Panc1 (cell line): ENCODE measurements around the gene SPRYD3. TPM values are rescaled to one million over a fixed set of nuclear protein-coding genes. Genes with fewer than 3 reads are reported as not detected.
A peak's percentile ranks its signal among the peaks of the same experiment; 100 is the strongest.

Source experiments
- ATAC-seq: fragments of 200-7000 bp; cut with Tn5 transposase; 2 replicates; pipeline ENCODE4 v1.9.1; 2020; ENCODE audit warnings: mild to moderate bottlenecking, moderate library complexity
- BruUV-seq: library from RNA; stranded (reverse); fragments of 400-500 nt; replicated peaks from 2 replicates; lab custom pipeline; 2021; lab: Mats Ljungman, UMichigan
- CTCF ChIA-PET: fragments of 300-600 bp; sonication (Branson Sonifier 250); formaldehyde crosslinking; loops from one replicate; lab custom pipeline; 2022; ENCODE audit warnings: antibody characterized with exemption; lab: Charles Lee
- POLR2A ChIA-PET: fragments of 300-600 bp; sonication (Branson Sonifier 250); formaldehyde crosslinking; loops from one replicate; lab custom pipeline; 2022; ENCODE audit warnings: antibody characterized with exemption; lab: Charles Lee
- DNase-seq: peaks from one replicate; pipeline ENCODE4 v3.0.0-alpha.2; 2010; ENCODE audit warnings: low read depth, low spot score
- H3K27ac ChIP-seq: 2 replicates; pipeline ENCODE4 v1.5.1; 2011; ENCODE audit warnings: mild to moderate bottlenecking, low read length, inconsistent platforms
- H3K27me3 ChIP-seq: fragments of 200-500 bp; sonication (Bioruptor generic); 2 replicates; pipeline ENCODE4 v1.6.0; 2014; ENCODE audit warnings: low read length, inconsistent platforms; ENCODE audit not compliant: control insufficient read depth, insufficient read depth
- H3K36me3 ChIP-seq: fragments of 200-500 bp; sonication (Bioruptor generic); 2 replicates; pipeline ENCODE4 v1.5.1; 2014; ENCODE audit warnings: inconsistent platforms, mild to moderate bottlenecking, low read length, moderate library complexity; ENCODE audit not compliant: control insufficient read depth, insufficient read depth
- H3K4me1 ChIP-seq: 2 replicates; pipeline ENCODE4 v1.5.1; 2011; ENCODE audit warnings: inconsistent platforms, mild to moderate bottlenecking, low read length, moderate library complexity; ENCODE audit not compliant: control insufficient read depth, insufficient read depth
- H3K4me3 ChIP-seq, 2 experiments: 2 replicates each; pipeline ENCODE4 v1.5.1; 2011 to 2012; ENCODE audit warnings: low read depth in 2 of 2, low read length in 2 of 2, mild to moderate bottlenecking in 2 of 2, inconsistent platforms in 1 of 2, moderate library complexity in 1 of 2
- H3K9me3 ChIP-seq: fragments of 200-500 bp; sonication (Bioruptor generic); 2 replicates; pipeline ENCODE4 v1.5.1; 2014; ENCODE audit warnings: low read depth, mild to moderate bottlenecking, inconsistent platforms, low read length, moderate library complexity; ENCODE audit not compliant: control insufficient read depth, insufficient read depth
- CTCF ChIP-seq: fragments of 450-650 bp; IDR thresholded peaks from 2 replicates; pipeline ENCODE4 v1.5.1; 2017; ENCODE audit warnings: mild to moderate bottlenecking
- POLR2AphosphoS5 ChIP-seq: IDR thresholded peaks from 2 replicates; pipeline ENCODE4 v1.6.1; 2012; ENCODE audit warnings: mild to moderate bottlenecking, low read depth, low read length, moderate library complexity
- REST ChIP-seq, 2 experiments: IDR thresholded peaks; 2 replicates each; pipeline ENCODE4 v1.6.1; 2011 to 2012; ENCODE audit warnings: low read depth in 2 of 2, control low read depth in 1 of 2, low read length in 1 of 2, mild to moderate bottlenecking in 1 of 2, moderate library complexity in 1 of 2; ENCODE audit not compliant: insufficient read depth in 1 of 2
- SIN3A ChIP-seq: IDR thresholded peaks from 2 replicates; pipeline ENCODE4 v1.6.1; 2012; ENCODE audit warnings: low read depth, mild to moderate bottlenecking, low read length, moderate library complexity, borderline replicate concordance; ENCODE audit not compliant: insufficient read depth
- TCF7L2 ChIP-seq: IDR thresholded peaks from 2 replicates; pipeline ENCODE4 v1.6.1; 2011; ENCODE audit warnings: mild to moderate bottlenecking, low read depth, low read length, inconsistent platforms
- in situ Hi-C: cut with HindIII; loops from 2 replicates; pipeline ENCODE4 v1.10.0; 2016; ENCODE audit warnings: low sequenced_read_pairs, low pct_unique_long_range_greater_than_20kb
- intact Hi-C: fragments of 100-400 bp; cut with micrococcal nuclease; formaldehyde crosslinking; loops from one replicate; pipeline ENCODE4 v1.10.0; 2022; ENCODE audit not compliant: unreplicated experiment
- total RNA-seq: library from RNA; stranded (reverse); gene quantifications from one replicate; pipeline ENCODE4 v1.2.1, GENCODE V29; 2021; ENCODE audit not compliant: unreplicated experiment

Gene SPRYD3
- total RNA-seq, 1 experiment from 2014 or later, result 25.0 TPM

GRCh38 chr12:53082637-53083175 lies 3.5 kb upstream of the SPRYD3 start:
- in situ Hi-C loops (no loop called here), intact Hi-C loops (no loop called here)
- Histone ChIP-seq H3K36me3 (no peaks in the 10 kb centered on the region), H3K27me3 (no peaks in the 10 kb centered on the region), H3K4me1 (0 out of 2 replicates have a peak, but pooled peaks cover 3% of the 10 kb centered on the region), H3K9me3 (no peaks in the 10 kb centered on the region), H3K27ac (no peak overlapping the region), H3K4me3 (no peak overlapping the region)
- ChIA-PET CTCF (no interaction called here), POLR2A (no interaction called here)
- no TSS peak for BruUV-seq
- ATAC-seq, result no peak
- DNase-seq, result no peak
- no peak for TF ChIP-seq CTCF
- TF ChIP-seq POLR2AphosphoS5, result no peak
- no peak for TF ChIP-seq SIN3A
- TF ChIP-seq TCF7L2, result no peak
- no peak for TF ChIP-seq REST (IDR thresholded peaks at IDR 0.05; ENCODE audit: insufficient read depth in 1 of 2, low read depth in 2 of 2, low read length in 1 of 2)

DNA sequence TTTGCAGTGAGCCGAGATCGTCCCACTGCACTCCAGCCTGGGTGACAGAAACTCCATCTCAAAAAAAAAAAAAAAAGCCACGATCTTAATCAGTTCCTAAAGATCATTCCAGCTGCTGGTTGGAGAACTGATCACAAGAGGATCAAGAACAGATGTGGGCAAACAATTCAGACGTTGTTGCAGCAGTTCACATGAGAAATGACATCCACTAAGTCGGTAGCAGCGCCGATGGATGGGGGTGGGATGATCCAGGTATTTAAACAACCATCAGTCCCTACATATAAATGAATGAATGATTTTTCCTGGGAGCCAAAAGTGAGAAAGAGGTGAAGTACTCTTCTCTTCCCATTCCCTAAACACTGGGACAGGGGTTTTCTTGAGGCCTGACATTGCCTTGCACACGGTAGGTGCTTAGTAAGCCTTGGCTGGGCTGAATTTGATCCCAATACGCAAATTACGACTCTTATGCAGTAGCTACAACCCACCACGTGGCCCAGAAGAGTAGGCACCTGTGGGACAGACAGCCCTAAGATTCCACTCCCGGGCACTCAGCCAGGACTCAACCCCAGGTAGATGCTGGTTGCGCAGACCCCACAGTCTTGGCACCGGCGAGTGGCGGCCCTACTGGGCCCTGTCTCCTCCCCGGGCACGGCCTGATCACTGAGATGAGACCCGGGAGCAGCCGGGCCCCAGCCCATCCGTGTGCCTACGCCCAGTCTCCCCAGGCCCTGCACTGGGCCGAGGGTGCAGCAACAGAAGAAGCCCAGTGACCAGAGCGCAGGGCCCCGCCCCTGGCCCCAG lies 565 bp downstream of the SPRYD3 start:
- TF ChIP-seq TCF7L2 (no peak), SIN3A (0 out of 2 replicates have a peak, but pooled peaks have one; percentile 25)
- Histone ChIP-seq H3K27me3 (no peaks in the 10 kb centered on the region), H3K9me3 (no peaks in the 10 kb centered on the region), H3K4me1 (0 out of 2 replicates have a peak, but pooled peaks cover 3% of the 10 kb centered on the region), H3K27ac (peak overlapping the region; percentile 92), H3K4me3 (peak overlapping the region; percentile 67 to 89), H3K36me3 (no peaks in the 10 kb centered on the region)
- intact Hi-C loops (no loop called here), in situ Hi-C loops (no loop called here)
- ChIA-PET POLR2A (interaction anchor here (0.6 to 1.0 kb wide), 4 partner anchors 9 to 102 kb away, joined by 3 to 8 read pairs (median 4); no protein-coding TSS in a partner anchor), CTCF (interaction anchor here (0.6 to 1.9 kb wide), 4 partner anchors 13 to 208 kb away, joined by 3 to 13 read pairs (median 3); no protein-coding TSS in a partner anchor)
- ATAC-seq, result peak; percentile 19
- BruUV-seq, result TSS peak; percentile 57
- DNase-seq, result no peak

GRCh38 chr12:53077030-53077429 lies 2.2 kb downstream of the SPRYD3 start:
- H3K4me1 ChIP-seq, result 0 out of 2 replicates have a peak, but pooled peaks cover 3% of the 10 kb centered on the region
- H3K4me3 ChIP-seq, result no peak overlapping the region
- ATAC-seq, result no peak
- DNase-seq, result no peak
- CTCF ChIA-PET, result interaction anchor here (2.0 kb wide), 1 partner anchor 11 kb away, joined by 6 read pairs; no protein-coding TSS in a partner anchor
- H3K27me3 ChIP-seq, result no peaks in the 10 kb centered on the region
- H3K9me3 ChIP-seq, result no peaks in the 10 kb centered on the region
- no TSS peak for BruUV-seq
- no peak for TF ChIP-seq POLR2AphosphoS5
- no peak for TF ChIP-seq TCF7L2
- TF ChIP-seq SIN3A, result no peak
- no peak for TF ChIP-seq CTCF
- TF ChIP-seq REST (IDR thresholded peaks at IDR 0.05; ENCODE audit: insufficient read depth in 1 of 2, low read depth in 2 of 2, low read length in 1 of 2), result no peak
- in situ Hi-C loops (no loop called here), intact Hi-C loops (no loop called here)
- H3K36me3 ChIP-seq, result no peaks in the 10 kb centered on the region
- H3K27ac ChIP-seq, result no peak overlapping the region
- POLR2A ChIA-PET, result no interaction called here
